K562 (cell line): Measurements from ENCODE around the gene OR9A4. TPM values are rescaled to one million over a fixed set of nuclear protein-coding genes. Genes with fewer than 3 reads are reported as not detected.

Experiments
- ATAC-seq: fragments of 200-7000 bp; cut with Tn5 transposase; 3 replicates; pipeline ENCODE4 v1.9.1; 2020; ENCODE audit warnings: moderate library complexity
- BruUV-seq: library from RNA; stranded (reverse); fragments of 400-500 nt; replicated peaks from 2 replicates; lab custom pipeline; 2021; lab: Mats Ljungman, UMichigan
- CTCF ChIA-PET: fragments of 300-600 bp; formaldehyde crosslinking; extraction: SDS; loops from one replicate; lab custom pipeline; 2021; ENCODE audit warnings: low intra/inter-chr PET ratio; lab: Yijun Ruan, JAX
- POLR2A ChIA-PET: fragments of 300-600, 350-650 bp; sonication (Branson Sonifier 250); formaldehyde crosslinking; extraction: SDS; loops from one replicate; lab custom pipeline; 2021; ENCODE audit warnings: antibody characterized with exemption, inconsistent platforms; lab: Yijun Ruan, JAX
- DNase-seq, 4 experiments: peaks; one replicate each; pipeline versions ENCODE4 v3.0.0 to v3.0.0-alpha.2; 2011 to 2018; ENCODE audit warnings: low spot score in 3 of 4, mixed read lengths in 3 of 4; ENCODE audit errors: extremely low read depth in 1 of 4
- FAIRE-seq: peaks from 2 replicates; lab custom pipeline; 2011; peaks lifted over from hg19 to GRCh38; lab: Jason Lieb, UNC
- H2AFZ ChIP-seq: 2 replicates; pipeline ENCODE4 v1.6.0; 2011; ENCODE audit warnings: low read depth, low read length, control low read depth, inconsistent platforms
- H3K27ac ChIP-seq: fragments of 200-600 bp; 3 replicates; pipeline ENCODE4 v1.8.0; 2011; ENCODE audit warnings: low read depth, mild to moderate bottlenecking, control low read depth, inconsistent platforms, low read length, moderate library complexity, mixed read lengths; ENCODE audit errors: extremely low read depth
- H3K27me3 ChIP-seq, 2 experiments: fragments of 300-600 bp in 1 of 2; 2 replicates in 1 of 2; 3 replicates in 1 of 2; pipeline versions ENCODE4 v1.6.0 to v1.8.0; 2011; ENCODE audit warnings: inconsistent platforms in 2 of 2, low read length in 2 of 2, mild to moderate bottlenecking in 1 of 2, mixed read lengths in 1 of 2, moderate library complexity in 1 of 2; ENCODE audit not compliant: control insufficient read depth in 2 of 2, insufficient read depth in 2 of 2
- H3K36me3 ChIP-seq: fragments of 300-600 bp; 3 replicates; pipeline ENCODE4 v1.8.0; 2011; ENCODE audit warnings: mild to moderate bottlenecking, low read length, inconsistent platforms; ENCODE audit not compliant: control insufficient read depth, insufficient read depth
- H3K4me1 ChIP-seq, 2 experiments: fragments of 200-600 bp in 1 of 2; replicated peaks in 1 of 2; 2 replicates in 1 of 2; 3 replicates in 1 of 2; pipeline versions ENCODE4 v1.5.1 to v1.8.0; 2011; ENCODE audit warnings: inconsistent platforms in 2 of 2, low read length in 2 of 2, mild to moderate bottlenecking in 1 of 2, mixed read lengths in 1 of 2, moderate library complexity in 1 of 2; ENCODE audit not compliant: control insufficient read depth in 2 of 2, insufficient read depth in 2 of 2
- H3K4me2 ChIP-seq: 2 replicates; pipeline ENCODE4 v1.6.1; 2011; ENCODE audit warnings: low read length, control low read depth, inconsistent platforms, mixed read lengths; ENCODE audit not compliant: insufficient read depth
- H3K4me3 ChIP-seq: fragments of 200-600 bp; sonication (generic), shearing (Covaris generic); 2 replicates; pipeline ENCODE4 v1.5.1; 2016; ENCODE audit warnings: control low read depth, inconsistent platforms
- H3K79me2 ChIP-seq: fragments of 200-600 bp; 3 replicates; pipeline ENCODE4 v1.8.0; 2011; ENCODE audit warnings: low read length, inconsistent platforms; ENCODE audit not compliant: control insufficient read depth, insufficient read depth
- H3K9ac ChIP-seq, 2 experiments: 2 replicates each; pipeline versions ENCODE4 v1.6.0 to v1.6.1; 2011; ENCODE audit warnings: low read depth in 2 of 2, low read length in 2 of 2, control low read depth in 1 of 2, inconsistent platforms in 1 of 2, mild to moderate bottlenecking in 1 of 2, mixed read lengths in 1 of 2; ENCODE audit not compliant: insufficient read depth in 1 of 2
- H3K9me1 ChIP-seq: one replicate; pipeline ENCODE4 v1.6.0; 2011; ENCODE audit warnings: inconsistent platforms, mild to moderate bottlenecking, low read length, moderate library complexity; ENCODE audit not compliant: control insufficient read depth, insufficient read depth
- H3K9me3 ChIP-seq: replicated peaks from 2 replicates; pipeline ENCODE4 v1.5.1; 2011; ENCODE audit warnings: low read depth, low read length, inconsistent platforms; ENCODE audit not compliant: control insufficient read depth, insufficient read depth
- H4K20me1 ChIP-seq: replicated peaks from 2 replicates; pipeline ENCODE4 v1.6.1; 2011; ENCODE audit warnings: low read length, inconsistent platforms, mixed read lengths; ENCODE audit not compliant: control insufficient read depth, insufficient read depth
- CBX8 ChIP-seq: fragments of 200-600 bp; sonication (generic); IDR thresholded peaks from 2 replicates; pipeline ENCODE4 v1.6.1; 2012; ENCODE audit warnings: borderline replicate concordance, mixed run types, low read depth, mild to moderate bottlenecking, moderate library complexity, mixed read lengths, low read length, control low read depth, inconsistent platforms; ENCODE audit not compliant: poor library complexity, severe bottlenecking; ENCODE audit errors: extremely low read depth
- E2F3 ChIP-seq: fragments of 250-450 bp; sonication (Bioruptor Pico); IDR thresholded peaks from 2 replicates; pipeline ENCODE4 v1.4.0; 2020; ENCODE audit warnings: mild to moderate bottlenecking
- IRF2 ChIP-seq: sonication (generic); formaldehyde crosslinking; IDR thresholded peaks from 2 replicates; pipeline ENCODE4 v1.8.1; 2022; ENCODE audit warnings: mild to moderate bottlenecking, missing genetic modification reagents
- RBM17 ChIP-seq: fragments of 200-400 bp; formaldehyde crosslinking; IDR thresholded peaks from 2 replicates; pipeline ENCODE4 v1.6.1; 2017; ENCODE audit warnings: low read depth, mild to moderate bottlenecking, low read length, borderline replicate concordance
- SIN3B ChIP-seq: fragments of 450-650 bp; IDR thresholded peaks from 2 replicates; pipeline ENCODE4 v1.6.1; 2017; ENCODE audit warnings: low read depth, mild to moderate bottlenecking, moderate library complexity
- SLC30A9 ChIP-seq: fragments of 250-450 bp; sonication (Bioruptor Pico); IDR thresholded peaks from 2 replicates; pipeline ENCODE4 v1.8.0; 2022; ENCODE audit warnings: mild to moderate bottlenecking, moderate library complexity
- TARDBP ChIP-seq: fragments of 450-650 bp; IDR thresholded peaks from 2 replicates; pipeline ENCODE4 v1.6.1; 2016
- ZBTB7A ChIP-seq: IDR thresholded peaks from 2 replicates; pipeline ENCODE4 v1.6.1; 2011; ENCODE audit warnings: low read depth, mild to moderate bottlenecking, low read length, moderate library complexity, borderline replicate concordance; ENCODE audit not compliant: control insufficient read depth
- ZNF274 ChIP-seq: IDR thresholded peaks from 2 replicates; pipeline ENCODE4 v1.6.1; 2011; ENCODE audit warnings: low read depth, mild to moderate bottlenecking, low read length, moderate library complexity, borderline replicate concordance
- ZNF311 ChIP-seq: fragments of 250-450 bp; sonication (Bioruptor Pico); IDR thresholded peaks from 2 replicates; pipeline ENCODE4 v1.4.0; 2020; ENCODE audit warnings: mild to moderate bottlenecking, moderate library complexity
- ZNF699 ChIP-seq: fragments of 250-450 bp; sonication (Bioruptor Pico); IDR thresholded peaks from 2 replicates; pipeline ENCODE4 v1.8.0; 2021; ENCODE audit warnings: mild to moderate bottlenecking, moderate library complexity; ENCODE audit not compliant: insufficient replicate concordance
- ZSCAN32 ChIP-seq: fragments of 450-650 bp; formaldehyde crosslinking; IDR thresholded peaks from 2 replicates; pipeline ENCODE4 v1.4.0; 2020; ENCODE audit warnings: mild to moderate bottlenecking, moderate library complexity
- WGBS: fragments of 100-300 bp; shearing (Covaris generic); methylation state at CpG from one replicate; pipeline ENCODE4 v1.1.6; 2016; ENCODE audit warnings: low coverage, mixed read lengths; ENCODE audit not compliant: insufficient coverage; ENCODE audit errors: missing lambda C conversion rate; 5-methylcytosine and 5-hydroxymethylcytosine counted together
- in situ Hi-C: fragments of 300-500 bp; cut with MboI; formaldehyde crosslinking; loops from 4 replicates; pipeline ENCODE4 v1.15.0; 2018; ENCODE audit warnings: inconsistent platforms, mixed read lengths
- intact Hi-C: fragments of 100-400 bp; cut with micrococcal nuclease; formaldehyde crosslinking; loops from 2 replicates; pipeline ENCODE4 v1.14.2; 2022
- polyA plus RNA-seq, 8 experiments: library from polyadenylated mRNA; depleted of rRNA in 4 of 8; stranded (reverse) in 5 of 8; unstranded in 3 of 8; fragments of >200 nt; fragmentation: Nextera tagmentation in 2 of 8; fragmentation: Illumina TruSeq in 1 of 8; extraction: Ambion mirVana in 2 of 8; extraction: Trizol in 1 of 8; gene quantifications; 2 replicates each; pipeline versions ENCODE4 v1.2.1 to v1.2.3, GENCODE V29; 2011 to 2014; ENCODE audit warnings: inconsistent platforms in 1 of 8, missing spikeins in 1 of 8
- total RNA-seq, 7 experiments: library from RNA; depleted of rRNA in 6 of 7; stranded (reverse); fragments of >200 nt in 6 of 7; fragmentation: Illumina TruSeq in 2 of 7; extraction: Trizol in 2 of 7; gene quantifications; 2 replicates each; pipeline versions ENCODE4 v1.2.1 to v1.2.3, GENCODE V29; 2011 to 2021; ENCODE audit warnings: low replicate concordance in 1 of 7
- TF ChIP-seq, protein P1 (sequence below): fragments of 450-650 bp; IDR thresholded peaks from 2 replicates; pipeline ENCODE4 v1.6.1; 2017; ENCODE audit warnings: antibody characterized with exemption
- TF ChIP-seq, protein P2 (sequence below): fragments of 450-650 bp; conservative IDR thresholded peaks from 2 replicates; pipeline ENCODE4 v1.6.1; 2016; ENCODE audit warnings: missing genetic modification characterization, low read depth, mild to moderate bottlenecking, missing compliant biosample characterization, moderate library complexity
- TF ChIP-seq, protein P3 (sequence below): fragments of 450-650 bp; IDR thresholded peaks from 2 replicates; pipeline ENCODE4 v1.6.1; 2016; ENCODE audit warnings: mild to moderate bottlenecking
- TF ChIP-seq, protein P4 (sequence below): fragments of 250-450 bp; sonication (Bioruptor Pico); IDR thresholded peaks from 2 replicates; pipeline ENCODE4 v1.6.1; 2021; ENCODE audit warnings: mild to moderate bottlenecking

OR9A4 gene
- total and polyA plus RNA-seq, 9 of the 15 experiments (the other 6 are each of a cell fraction or from before 2014, with no cell fraction given) = not detected

DNA sequence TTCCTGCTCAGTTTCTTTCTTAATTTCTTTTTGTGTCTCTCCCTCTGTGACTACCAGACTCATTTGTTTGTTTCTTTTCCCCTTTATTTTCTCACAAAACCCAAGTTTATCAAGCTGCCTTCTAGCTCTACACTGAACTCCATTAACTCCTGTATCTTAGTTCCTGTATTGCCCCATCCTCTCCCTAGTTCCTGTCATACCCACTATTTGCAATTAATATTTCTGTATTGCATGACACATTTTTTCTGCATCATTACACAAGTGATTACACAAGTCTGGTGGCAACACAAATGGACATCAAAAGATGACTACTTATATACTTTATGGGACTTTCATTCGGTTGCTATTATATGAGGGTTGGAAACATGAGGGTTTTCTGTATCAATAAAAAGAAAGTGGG, 26.9 kb upstream of the OR9A4 start (continued):
- TF ChIP-seq, protein P1, sequence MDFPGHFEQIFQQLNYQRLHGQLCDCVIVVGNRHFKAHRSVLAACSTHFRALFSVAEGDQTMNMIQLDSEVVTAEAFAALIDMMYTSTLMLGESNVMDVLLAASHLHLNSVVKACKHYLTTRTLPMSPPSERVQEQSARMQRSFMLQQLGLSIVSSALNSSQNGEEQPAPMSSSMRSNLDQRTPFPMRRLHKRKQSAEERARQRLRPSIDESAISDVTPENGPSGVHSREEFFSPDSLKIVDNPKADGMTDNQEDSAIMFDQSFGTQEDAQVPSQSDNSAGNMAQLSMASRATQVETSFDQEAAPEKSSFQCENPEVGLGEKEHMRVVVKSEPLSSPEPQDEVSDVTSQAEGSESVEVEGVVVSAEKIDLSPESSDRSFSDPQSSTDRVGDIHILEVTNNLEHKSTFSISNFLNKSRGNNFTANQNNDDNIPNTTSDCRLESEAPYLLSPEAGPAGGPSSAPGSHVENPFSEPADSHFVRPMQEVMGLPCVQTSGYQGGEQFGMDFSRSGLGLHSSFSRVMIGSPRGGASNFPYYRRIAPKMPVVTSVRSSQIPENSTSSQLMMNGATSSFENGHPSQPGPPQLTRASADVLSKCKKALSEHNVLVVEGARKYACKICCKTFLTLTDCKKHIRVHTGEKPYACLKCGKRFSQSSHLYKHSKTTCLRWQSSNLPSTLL = no peak
- TF ChIP-seq ZNF699 = no peak

DNA sequence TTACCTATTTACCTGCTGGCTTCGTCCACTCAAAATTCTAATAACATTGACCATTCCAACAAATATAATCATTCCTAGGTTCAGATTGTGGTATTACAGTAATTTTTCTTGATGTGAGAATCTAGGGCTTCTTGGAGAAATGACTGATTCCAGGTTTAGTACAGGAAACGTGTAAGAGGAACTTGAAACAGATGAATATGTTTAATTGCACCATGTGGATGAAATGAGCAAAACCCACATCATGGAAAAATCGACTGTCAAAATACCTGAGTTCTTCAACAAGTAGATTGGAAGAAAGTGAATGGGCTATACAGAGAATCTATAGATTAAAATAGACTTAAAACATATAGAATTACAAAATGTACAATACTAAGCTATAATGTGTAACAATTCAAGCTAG, 24.9 kb upstream of the OR9A4 start:
- FAIRE-seq (no peak), DNase-seq (no peak), ATAC-seq (no peak)
- Histone ChIP-seq H3K9ac (no peak overlapping the region), H3K9me1 (no peaks in the 10 kb centered on the region), H3K27me3 (no peaks in the 10 kb centered on the region), H3K9me3 (no peaks in the 10 kb centered on the region), H3K4me1 (no peaks in the 10 kb centered on the region), H2AFZ (no peak overlapping the region), H3K36me3 (no peaks in the 10 kb centered on the region), H4K20me1 (no peaks in the 10 kb centered on the region), H3K27ac (no peak overlapping the region), H3K79me2 (no peaks in the 10 kb centered on the region), H3K4me2 (no peak overlapping the region), H3K4me3 (no peak overlapping the region)
- ChIA-PET CTCF (no interaction called here), POLR2A (no interaction called here)
- 2% methylated on average over 3 of the region's 3 CpGs for WGBS
- in situ Hi-C loops (no loop called here), intact Hi-C loops (no loop called here)
- no TSS peak for BruUV-seq
- no peak for TF ChIP-seq RBM17
- TF ChIP-seq SIN3B = no peak
- TF ChIP-seq TARDBP = no peak
- no peak for TF ChIP-seq ZNF311 (CRISPR knock-in tag)
- TF ChIP-seq ZNF274 = no peak
- TF ChIP-seq, protein P2, sequence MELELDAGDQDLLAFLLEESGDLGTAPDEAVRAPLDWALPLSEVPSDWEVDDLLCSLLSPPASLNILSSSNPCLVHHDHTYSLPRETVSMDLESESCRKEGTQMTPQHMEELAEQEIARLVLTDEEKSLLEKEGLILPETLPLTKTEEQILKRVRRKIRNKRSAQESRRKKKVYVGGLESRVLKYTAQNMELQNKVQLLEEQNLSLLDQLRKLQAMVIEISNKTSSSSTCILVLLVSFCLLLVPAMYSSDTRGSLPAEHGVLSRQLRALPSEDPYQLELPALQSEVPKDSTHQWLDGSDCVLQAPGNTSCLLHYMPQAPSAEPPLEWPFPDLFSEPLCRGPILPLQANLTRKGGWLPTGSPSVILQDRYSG (tag) = no peak
- TF ChIP-seq, protein P3, sequence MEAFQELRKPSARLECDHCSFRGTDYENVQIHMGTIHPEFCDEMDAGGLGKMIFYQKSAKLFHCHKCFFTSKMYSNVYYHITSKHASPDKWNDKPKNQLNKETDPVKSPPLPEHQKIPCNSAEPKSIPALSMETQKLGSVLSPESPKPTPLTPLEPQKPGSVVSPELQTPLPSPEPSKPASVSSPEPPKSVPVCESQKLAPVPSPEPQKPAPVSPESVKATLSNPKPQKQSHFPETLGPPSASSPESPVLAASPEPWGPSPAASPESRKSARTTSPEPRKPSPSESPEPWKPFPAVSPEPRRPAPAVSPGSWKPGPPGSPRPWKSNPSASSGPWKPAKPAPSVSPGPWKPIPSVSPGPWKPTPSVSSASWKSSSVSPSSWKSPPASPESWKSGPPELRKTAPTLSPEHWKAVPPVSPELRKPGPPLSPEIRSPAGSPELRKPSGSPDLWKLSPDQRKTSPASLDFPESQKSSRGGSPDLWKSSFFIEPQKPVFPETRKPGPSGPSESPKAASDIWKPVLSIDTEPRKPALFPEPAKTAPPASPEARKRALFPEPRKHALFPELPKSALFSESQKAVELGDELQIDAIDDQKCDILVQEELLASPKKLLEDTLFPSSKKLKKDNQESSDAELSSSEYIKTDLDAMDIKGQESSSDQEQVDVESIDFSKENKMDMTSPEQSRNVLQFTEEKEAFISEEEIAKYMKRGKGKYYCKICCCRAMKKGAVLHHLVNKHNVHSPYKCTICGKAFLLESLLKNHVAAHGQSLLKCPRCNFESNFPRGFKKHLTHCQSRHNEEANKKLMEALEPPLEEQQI = no peak
- no peak for TF ChIP-seq ZBTB7A
- no peak for TF ChIP-seq SLC30A9 (CRISPR knock-in tag)
- TF ChIP-seq, protein P4, sequence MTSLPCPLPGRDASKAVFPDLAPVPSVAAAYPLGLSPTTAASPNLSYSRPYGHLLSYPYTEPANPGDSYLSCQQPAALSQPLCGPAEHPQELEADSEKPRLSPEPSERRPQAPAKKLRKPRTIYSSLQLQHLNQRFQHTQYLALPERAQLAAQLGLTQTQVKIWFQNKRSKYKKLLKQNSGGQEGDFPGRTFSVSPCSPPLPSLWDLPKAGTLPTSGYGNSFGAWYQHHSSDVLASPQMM (CRISPR knock-in tag) = no peak
- TF ChIP-seq IRF2 (CRISPR knock-in tag) = no peak
- no peak for TF ChIP-seq E2F3 (CRISPR knock-in tag)
- TF ChIP-seq ZSCAN32 = no peak
- no peak for TF ChIP-seq CBX8
